ENCODE results near the gene SYT2. TPM values are rescaled to one million over a fixed set of nuclear protein-coding genes. Genes with fewer than 3 reads are reported as not detected.

The SYT2 gene
- total and polyA plus RNA-seq, 2 of the 13 experiments (the other 11 are each of a cell fraction or from before 2014, with no cell fraction given) = not detected

DNA sequence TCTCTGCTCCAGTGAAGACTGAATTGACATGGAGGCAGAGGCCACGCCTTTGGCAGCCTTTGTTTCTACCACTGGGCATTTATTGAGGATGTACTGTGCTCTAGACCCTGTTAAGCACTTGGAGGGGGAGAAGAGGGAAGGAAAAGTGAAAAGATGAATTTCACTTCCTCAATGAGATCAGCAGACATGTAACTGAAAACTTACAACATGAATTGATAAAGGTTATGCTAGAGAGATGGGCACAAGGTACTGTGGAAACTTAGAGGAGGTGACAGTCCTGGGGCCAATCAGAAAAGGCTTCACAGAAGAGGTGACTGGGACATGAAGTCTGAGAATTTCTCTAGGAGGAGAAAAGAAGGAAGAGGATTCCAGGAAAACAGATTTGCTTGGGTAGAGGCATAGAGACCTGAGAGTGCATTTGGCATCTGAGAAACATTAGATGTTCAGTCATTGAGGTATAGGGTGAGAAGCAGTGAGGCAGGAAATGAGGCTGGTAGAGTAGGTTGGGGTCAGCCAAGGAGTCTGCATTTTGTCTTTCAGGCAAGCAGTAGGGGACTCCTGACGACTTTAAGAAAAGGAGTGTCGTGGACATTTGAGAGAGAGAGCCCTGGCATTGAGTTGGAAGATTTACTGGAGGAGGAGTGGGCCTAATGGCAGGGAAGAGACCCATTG lies 113.0 kb downstream of the SYT2 start:
- Histone ChIP-seq H3K79me2 (ENCODE audit: insufficient read depth, low read length) (no peaks in the 10 kb centered on the region), H3K9me3 (ENCODE audit: low read length) (no peaks in the 10 kb centered on the region), H3K36me3 (replicated peaks in 1 of 2; ENCODE audit: control insufficient read depth in 1 of 2, insufficient read depth in 2 of 2, low read length in 2 of 2) (no peaks in the 10 kb centered on the region), H3K4me3 (replicated peaks in 1 of 3; ENCODE audit: insufficient read depth in 1 of 3, low read depth in 2 of 3, low read length in 3 of 3) (no peak overlapping the region), H3K4me2 (ENCODE audit: low read depth, low read length) (no peak overlapping the region), H3K27me3 (ENCODE audit: control insufficient read depth in 1 of 2, insufficient read depth in 2 of 2, low read length in 2 of 2) (no peaks in the 10 kb centered on the region), H3K9ac (ENCODE audit: insufficient read depth, low read depth, low read length) (no peak overlapping the region), H3K4me1 (ENCODE audit: insufficient read depth, low read length) (no peaks in the 10 kb centered on the region), H2AFZ (ENCODE audit: low read length) (no peak overlapping the region), H4K20me1 (ENCODE audit: insufficient read depth, low read length) (no peaks in the 10 kb centered on the region; the same call in 1 of the 2 replicates), H3K27ac (ENCODE audit: extremely low read length, insufficient read depth, low read length) (no peak overlapping the region)
- intact Hi-C loops (cut with micrococcal nuclease; ENCODE audit: unreplicated experiment) (no loop called here), in situ Hi-C loops (cut with HindIII; ENCODE audit: extremely low pct_ligation_motif_present, low pct_unique_long_range_greater_than_20kb) (loop anchor here (10.0 kb wide), 1 partner anchor 92 kb away; no protein-coding TSS in a partner anchor)
- ChIA-PET POLR2A (no interaction called here), CTCF (ENCODE audit: low intra/inter-chr PET ratio, low total read pairs) (no interaction called here)
- DNase-seq (ENCODE audit: low spot score) (no peak), ATAC-seq (no peak), FAIRE-seq (no peak)
- no TSS peak for BruUV-seq (replicated peaks)
- no peak for TF ChIP-seq ZFP62 (CRISPR knock-in tag; IDR thresholded peaks at IDR 0.05)
- TF ChIP-seq NPAS2 (CRISPR knock-in tag; IDR thresholded peaks at IDR 0.05; ENCODE audit: borderline replicate concordance) = no peak
- TF ChIP-seq, protein P1, sequence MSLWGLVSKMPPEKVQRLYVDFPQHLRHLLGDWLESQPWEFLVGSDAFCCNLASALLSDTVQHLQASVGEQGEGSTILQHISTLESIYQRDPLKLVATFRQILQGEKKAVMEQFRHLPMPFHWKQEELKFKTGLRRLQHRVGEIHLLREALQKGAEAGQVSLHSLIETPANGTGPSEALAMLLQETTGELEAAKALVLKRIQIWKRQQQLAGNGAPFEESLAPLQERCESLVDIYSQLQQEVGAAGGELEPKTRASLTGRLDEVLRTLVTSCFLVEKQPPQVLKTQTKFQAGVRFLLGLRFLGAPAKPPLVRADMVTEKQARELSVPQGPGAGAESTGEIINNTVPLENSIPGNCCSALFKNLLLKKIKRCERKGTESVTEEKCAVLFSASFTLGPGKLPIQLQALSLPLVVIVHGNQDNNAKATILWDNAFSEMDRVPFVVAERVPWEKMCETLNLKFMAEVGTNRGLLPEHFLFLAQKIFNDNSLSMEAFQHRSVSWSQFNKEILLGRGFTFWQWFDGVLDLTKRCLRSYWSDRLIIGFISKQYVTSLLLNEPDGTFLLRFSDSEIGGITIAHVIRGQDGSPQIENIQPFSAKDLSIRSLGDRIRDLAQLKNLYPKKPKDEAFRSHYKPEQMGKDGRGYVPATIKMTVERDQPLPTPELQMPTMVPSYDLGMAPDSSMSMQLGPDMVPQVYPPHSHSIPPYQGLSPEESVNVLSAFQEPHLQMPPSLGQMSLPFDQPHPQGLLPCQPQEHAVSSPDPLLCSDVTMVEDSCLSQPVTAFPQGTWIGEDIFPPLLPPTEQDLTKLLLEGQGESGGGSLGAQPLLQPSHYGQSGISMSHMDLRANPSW (CRISPR knock-in tag; IDR thresholded peaks at IDR 0.05; ENCODE audit: borderline replicate concordance) = no peak
- no peak for TF ChIP-seq NFE2 (CRISPR knock-in tag; IDR thresholded peaks at IDR 0.05)
- TF ChIP-seq ZNF468 (CRISPR knock-in tag; IDR thresholded peaks at IDR 0.05) = no peak
- TF ChIP-seq ZNF446 (CRISPR knock-in tag; IDR thresholded peaks at IDR 0.05) = no peak
- no peak for TF ChIP-seq SNAI1 (CRISPR knock-in tag; IDR thresholded peaks at IDR 0.05; ENCODE audit: borderline replicate concordance)
- no peak for TF ChIP-seq CBX2 (IDR thresholded peaks at IDR 0.05; ENCODE audit: low read depth, low read length)
- TF ChIP-seq CBX2 (CRISPR knock-in tag; IDR thresholded peaks at IDR 0.05; ENCODE audit: low read depth) = no peak
- no peak for TF ChIP-seq CEBPB (IDR thresholded peaks at IDR 0.05; ENCODE audit: borderline replicate concordance, low read depth, low read length)
- no peak for TF ChIP-seq MEIS2 (CRISPR knock-in tag; IDR thresholded peaks at IDR 0.05)
- TF ChIP-seq ZNF317 (CRISPR knock-in tag; IDR thresholded peaks at IDR 0.05) = no peak
- 70% methylated on average over 3 of the region's 3 CpGs for WGBS (ENCODE audit: low lambda C conversion rate)
